LNCAP (cell line): ENCODE data around the gene LCN6.
A peak's percentile ranks its signal among the peaks of the same experiment; 100 is the strongest.

ENCODE experiments used
- TF ChIP-seq, protein P1 (sequence below): fragments of 450-650 bp; IDR thresholded peaks from 2 replicates; pipeline ENCODE4 v1.5.1; 2017; ENCODE audit warnings: mild to moderate bottlenecking

LCN6 gene

GRCh38 chr9:136761545-136761981 is 13.2 kb upstream of the LCN6 start:
- TF ChIP-seq, protein P1, sequence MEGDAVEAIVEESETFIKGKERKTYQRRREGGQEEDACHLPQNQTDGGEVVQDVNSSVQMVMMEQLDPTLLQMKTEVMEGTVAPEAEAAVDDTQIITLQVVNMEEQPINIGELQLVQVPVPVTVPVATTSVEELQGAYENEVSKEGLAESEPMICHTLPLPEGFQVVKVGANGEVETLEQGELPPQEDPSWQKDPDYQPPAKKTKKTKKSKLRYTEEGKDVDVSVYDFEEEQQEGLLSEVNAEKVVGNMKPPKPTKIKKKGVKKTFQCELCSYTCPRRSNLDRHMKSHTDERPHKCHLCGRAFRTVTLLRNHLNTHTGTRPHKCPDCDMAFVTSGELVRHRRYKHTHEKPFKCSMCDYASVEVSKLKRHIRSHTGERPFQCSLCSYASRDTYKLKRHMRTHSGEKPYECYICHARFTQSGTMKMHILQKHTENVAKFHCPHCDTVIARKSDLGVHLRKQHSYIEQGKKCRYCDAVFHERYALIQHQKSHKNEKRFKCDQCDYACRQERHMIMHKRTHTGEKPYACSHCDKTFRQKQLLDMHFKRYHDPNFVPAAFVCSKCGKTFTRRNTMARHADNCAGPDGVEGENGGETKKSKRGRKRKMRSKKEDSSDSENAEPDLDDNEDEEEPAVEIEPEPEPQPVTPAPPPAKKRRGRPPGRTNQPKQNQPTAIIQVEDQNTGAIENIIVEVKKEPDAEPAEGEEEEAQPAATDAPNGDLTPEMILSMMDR: no peak

DNA sequence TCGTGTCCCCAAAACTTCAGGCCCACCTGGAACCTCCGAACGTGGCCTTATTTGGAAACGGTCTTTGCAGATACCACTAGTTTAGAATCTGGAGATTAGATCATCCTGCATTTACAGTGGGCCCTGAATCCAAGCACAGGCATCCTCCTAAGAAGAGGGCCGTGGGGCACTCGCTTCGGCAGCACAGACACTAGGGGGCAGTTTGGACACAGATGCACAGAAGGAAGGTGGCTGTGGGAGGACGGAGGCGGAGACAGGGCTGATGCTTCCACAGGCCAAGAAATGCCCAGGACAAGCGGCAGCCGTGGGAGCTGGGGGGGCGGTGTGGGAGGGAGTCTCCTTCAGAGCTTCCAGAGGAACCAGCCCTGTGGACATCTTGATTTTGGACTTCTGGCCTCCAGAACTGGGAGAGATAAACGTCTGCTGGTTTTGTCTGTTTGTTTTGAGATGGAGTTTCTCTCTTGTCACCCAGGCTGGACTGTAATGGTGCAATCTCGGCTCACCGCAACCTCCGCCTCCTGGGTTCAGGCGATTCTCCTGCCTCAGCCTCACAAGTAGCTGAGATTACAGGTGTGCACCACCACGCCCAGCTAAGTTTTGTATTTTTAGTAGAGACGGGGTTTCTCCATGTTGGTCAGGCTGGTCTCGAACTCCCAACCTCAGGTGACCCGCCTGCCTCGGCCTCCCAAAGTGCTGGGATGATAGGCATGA is 12.7 kb upstream of the LCN6 start:
- TF ChIP-seq, protein P1: peak; percentile 76

DNA sequence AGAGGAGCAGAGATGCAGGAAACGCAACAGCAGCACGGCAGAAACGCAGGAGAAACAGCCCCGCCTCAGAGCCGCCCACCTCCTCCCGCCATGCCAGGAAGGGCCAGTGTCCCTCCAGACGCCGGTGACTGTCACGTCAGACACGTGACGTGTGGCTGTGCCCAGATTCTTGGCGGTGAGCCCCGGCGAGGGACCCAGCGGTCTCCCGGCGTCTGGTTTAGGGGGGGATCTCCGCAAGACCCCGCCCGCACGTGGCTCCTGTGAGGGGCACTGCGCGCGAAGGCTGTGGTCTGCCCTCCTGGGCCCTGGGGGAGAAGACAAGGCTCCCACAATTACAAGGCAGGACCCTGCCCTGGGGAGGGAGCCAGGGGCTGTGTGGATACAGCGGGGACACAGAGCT is 12.1 kb upstream of the LCN6 start:
- TF ChIP-seq, protein P1: no peak

DNA sequence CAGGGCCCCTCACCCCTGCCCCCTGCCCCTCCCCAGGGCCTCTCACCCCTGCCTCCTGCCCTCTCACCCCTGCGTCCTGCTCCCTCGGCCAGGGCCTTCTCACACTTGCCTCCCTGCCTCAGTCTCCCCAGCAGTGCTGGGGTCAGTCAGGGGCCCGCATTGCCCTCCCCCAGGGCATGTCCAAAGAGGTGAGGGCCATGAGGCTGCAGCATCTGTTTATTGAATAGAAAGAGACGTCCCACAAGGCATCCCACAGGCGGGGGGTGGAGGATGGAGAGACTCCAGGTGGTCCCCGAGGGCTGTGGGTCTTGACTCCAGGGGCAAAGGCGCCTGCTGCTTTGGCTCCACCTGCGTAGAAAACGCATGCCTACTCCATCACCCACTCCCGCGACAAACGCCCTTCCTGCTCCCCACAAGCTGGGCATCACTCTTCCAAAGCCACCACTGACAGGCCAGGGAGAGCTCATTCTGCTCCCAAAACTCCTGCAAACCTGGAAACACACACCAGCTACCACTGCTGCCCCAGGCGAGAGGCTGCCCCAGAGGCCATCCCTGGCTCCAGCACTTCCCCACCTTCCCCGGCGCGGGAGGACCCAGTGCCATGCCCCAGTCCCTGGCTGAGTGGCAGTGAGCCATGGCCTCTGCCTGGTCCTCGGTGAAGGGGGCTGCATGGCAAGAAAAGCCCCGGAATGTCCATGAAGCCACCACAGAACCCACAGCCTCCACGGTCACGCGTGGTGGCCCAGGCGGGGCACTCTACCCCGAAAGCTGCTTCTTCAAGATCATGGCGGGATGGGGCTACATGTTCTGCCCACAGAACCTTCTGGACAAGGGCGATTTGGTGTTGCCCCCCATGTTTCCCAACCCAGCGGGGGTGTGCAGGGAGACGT is 11.4 kb upstream of the LCN6 start:
- TF ChIP-seq, protein P1: no peak

DNA sequence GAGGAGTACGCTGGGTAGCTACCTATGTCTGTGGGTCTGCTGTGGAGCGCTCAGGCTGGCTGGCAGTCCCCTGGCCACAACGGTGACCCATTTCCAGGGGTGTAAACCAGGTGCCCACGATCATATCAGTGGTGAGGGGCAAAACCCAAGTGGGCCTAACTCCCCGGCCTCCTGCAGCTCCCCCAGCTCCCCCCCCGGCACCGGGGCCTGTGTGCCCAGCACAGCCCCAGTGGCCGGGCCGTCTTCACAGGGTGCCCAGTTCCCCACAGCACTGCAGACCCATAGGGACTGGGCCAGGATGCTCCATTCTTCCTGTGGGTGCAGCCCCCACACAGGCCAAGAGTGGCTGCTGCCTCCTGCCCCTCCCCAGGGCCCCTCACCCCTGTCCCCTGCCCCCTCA is 10.7 kb upstream of the LCN6 start:
- TF ChIP-seq, protein P1: no peak

DNA sequence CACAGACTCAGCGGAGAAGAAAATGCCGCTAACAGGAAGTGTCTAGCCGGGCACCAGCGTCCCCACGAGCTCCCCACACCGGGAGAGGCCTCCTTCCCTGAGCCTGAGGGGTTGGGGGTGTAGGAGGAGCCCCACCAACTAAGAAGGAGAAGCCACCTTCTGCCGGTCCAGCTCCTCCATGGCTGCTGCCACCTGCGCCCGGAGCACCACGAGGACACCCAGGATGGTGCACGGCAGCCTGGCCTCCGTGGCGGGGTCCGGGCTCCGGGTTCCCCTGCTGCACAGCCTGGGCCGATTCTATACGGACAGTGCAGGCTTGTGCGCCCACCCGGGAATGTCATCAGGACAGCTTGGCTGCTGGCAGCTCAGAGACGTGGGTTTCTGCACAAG is 9.4 kb upstream of the LCN6 start:
- TF ChIP-seq, protein P1: no peak

DNA sequence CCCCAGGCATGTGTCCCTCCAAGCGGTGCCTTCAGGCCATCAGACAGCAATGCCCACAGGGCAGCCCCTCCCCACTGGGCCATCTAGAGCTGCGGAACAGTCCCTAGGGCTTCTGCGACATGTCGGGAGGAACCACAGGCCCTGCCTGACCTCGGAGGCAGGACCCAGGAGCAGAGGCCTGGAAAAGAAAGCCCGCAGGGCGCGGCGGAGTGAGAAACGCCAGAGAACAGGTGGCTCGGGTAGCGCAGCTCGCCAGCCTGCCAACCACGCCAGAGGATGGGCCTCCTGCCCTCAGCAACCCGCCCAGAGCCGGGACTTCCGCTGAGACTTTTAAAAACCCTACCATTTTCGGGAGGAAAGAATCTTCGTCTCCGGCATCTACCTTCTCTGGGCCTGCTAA is 9.0 kb upstream of the LCN6 start:
- TF ChIP-seq, protein P1: no peak
